Occipital lobe (tissue), 3 donors: ENCODE data around the gene ZNF722. TPM values are rescaled to one million over a fixed set of nuclear protein-coding genes. Genes with fewer than 3 reads are reported as not detected.
"Not testable (repeated sequence)": the region's sequence is repeated elsewhere in the genome, so short reads cannot be mapped to it uniquely, and the experiment has no call there.

Experiments
- DNase-seq: peaks from one replicate; lab custom pipeline; 2025; lab: John Stamatoyannopoulos, UW
- small RNA-seq: library from RNA; depleted of rRNA; stranded (forward); fragments of <200 nt; gene quantifications from one replicate; pipeline ENCODE3, GENCODE V24; 2014
- total RNA-seq: library from RNA; depleted of rRNA; stranded (reverse); fragments of >200 nt; gene quantifications from one replicate; pipeline ENCODE4 v1.2.3, GENCODE V29; 2014

The ZNF722 gene
- total RNA-seq: not detected

- DNase-seq: no peak
These were observed at the start of gene ZNF722 for GRCh38 chr7:63998549-63998948. Gene ZNF722, plus strand, starts transcription at chr7:63998849. Its CDS starts 113 bp downstream, at chr7:63998962.

DNA sequence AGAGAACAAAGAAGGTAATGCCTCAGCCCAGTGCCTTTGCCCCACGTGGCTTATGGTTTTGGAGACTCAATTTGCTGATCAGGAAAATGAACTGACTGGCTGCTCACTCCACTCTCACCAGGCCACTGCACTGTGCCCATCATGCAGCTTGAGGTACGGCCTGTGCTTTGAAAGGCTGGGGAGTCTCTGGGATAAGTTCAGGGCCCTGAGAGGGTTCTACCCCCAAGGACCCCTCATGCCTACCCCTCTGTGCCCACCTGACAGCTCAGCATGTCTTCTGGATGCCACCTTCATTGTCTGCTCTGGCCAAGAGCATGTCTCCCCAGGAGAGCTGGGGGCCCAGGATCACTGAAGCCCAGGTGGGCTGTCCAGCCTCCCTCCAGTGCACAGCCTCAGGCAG lies 45.5 kb upstream of the ZNF722 start:
- DNase-seq: no peak

GRCh38 chr7:63968629-63969028 lies 30.0 kb upstream of the ZNF722 start:
- DNase-seq: no peak

GRCh38 chr7:64015496-64015895 lies 16.8 kb downstream of the ZNF722 start:
- not testable (repeated sequence) for DNase-seq

DNA sequence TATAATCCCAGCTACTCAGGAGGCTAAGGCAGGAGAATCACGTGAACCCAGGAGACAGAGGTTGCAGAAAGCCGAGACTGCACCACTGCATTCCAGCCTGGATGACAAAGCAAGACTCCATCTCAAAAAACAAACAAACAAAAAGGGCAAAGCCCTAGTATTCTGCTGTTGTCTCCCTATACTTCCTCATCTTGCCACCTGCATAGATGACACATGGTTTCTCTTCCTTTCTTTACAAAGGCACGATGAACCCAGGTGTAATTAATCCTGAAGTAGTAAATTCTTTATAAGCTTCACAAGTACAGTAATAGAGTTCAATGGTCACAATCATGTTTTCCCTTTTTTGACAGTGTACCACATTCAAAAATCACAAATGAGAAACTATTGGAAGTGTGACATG lies 36.7 kb downstream of the ZNF722 start:
- no peak for DNase-seq

- no peak for DNase-seq
These were observed 38.4 kb downstream of the ZNF722 start for GRCh38 chr7:64037095-64037494.

DNA sequence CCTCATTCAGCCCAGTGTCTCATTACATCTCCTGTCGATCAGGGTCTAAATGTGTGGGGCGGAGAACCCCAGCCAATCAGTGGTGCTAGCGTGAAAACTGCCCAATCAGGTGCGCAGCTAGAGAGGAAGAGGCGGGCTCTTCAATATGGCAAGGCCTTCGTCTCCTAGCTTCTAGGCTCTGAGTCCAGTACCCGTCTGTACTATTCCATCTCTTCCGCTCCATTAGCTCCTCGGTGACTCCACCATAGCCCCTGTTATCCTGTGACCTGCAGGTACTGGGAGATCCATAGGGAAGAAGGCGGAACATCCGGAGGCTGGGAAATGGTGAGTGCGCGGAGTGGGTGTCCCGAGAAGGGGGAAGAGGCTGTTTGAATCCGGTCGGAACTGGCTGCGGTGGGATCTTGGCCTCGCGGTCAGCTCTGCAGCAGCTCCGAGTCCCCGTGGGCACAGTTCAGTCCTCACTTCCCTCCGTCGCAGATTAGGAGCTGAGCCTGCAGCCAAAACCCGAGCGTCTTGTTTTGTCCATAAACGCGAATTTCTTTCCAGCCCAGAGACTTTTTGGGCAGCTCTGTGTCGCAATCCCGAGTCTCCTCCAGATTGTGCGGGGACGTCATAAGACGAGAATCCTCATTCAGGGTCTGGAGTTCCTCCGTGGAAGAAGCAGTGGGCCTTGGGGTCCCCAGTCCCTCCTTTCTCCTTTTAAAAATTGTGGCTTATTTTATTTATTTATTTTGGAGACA lies 46.8 kb downstream of the ZNF722 start, which contains the start of gene ZNF727:
TSS of gene ZNF727 (plus strand) at position 134 of the 740 bp plus-strand sequence. CDS start at position 322, 188 bp downstream.
- peak; percentile 82 for DNase-seq

DNA sequence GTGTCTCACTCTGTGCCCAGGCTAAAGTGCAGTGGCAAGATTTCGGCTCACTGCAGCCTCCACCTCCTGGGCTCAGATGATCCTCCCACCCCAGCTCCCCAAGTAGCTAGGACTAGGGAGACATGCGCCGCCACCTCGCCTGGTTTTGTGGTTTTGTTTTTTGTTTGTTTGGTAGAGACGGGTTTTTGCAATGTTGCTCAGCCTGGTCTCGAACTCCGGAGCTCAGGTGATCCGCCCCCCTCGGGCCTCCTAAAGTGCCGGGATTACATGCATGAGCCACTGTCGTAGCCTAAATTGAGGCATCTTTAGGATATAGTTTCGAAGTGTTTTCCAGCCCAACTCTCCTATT lies 47.4 kb downstream of the ZNF722 start:
- no peak for DNase-seq

Small RNA genes within 50 kb of the gene (small RNA-seq; reads per million reads assigned to genes)
- gene AC092634.1: not detected
- not detected for gene AC092634.7
- gene VN1R36P: not detected

Other genes with a start within 250 kb of the ZNF722 start
- 0.47 TPM for gene ZNF727, start 46.6 kb downstream of the ZNF722 start, total RNA-seq
- not detected for gene ZNF735, start 208.4 kb downstream of the ZNF722 start, total RNA-seq
- gene ZNF679, start 229.6 kb downstream of the ZNF722 start, total RNA-seq: not detected